ENCODE results near the gene EXOC7. TPM values are rescaled to one million over a fixed set of nuclear protein-coding genes. Genes with fewer than 3 reads are reported as not detected.

EXOC7 gene
- total RNA-seq, 1 donor from 2014 or later: 79.8 TPM

GRCh38 chr17:76123191-76123499, 19.6 kb upstream of the EXOC7 start:
- TF ChIP-seq, protein P1, sequence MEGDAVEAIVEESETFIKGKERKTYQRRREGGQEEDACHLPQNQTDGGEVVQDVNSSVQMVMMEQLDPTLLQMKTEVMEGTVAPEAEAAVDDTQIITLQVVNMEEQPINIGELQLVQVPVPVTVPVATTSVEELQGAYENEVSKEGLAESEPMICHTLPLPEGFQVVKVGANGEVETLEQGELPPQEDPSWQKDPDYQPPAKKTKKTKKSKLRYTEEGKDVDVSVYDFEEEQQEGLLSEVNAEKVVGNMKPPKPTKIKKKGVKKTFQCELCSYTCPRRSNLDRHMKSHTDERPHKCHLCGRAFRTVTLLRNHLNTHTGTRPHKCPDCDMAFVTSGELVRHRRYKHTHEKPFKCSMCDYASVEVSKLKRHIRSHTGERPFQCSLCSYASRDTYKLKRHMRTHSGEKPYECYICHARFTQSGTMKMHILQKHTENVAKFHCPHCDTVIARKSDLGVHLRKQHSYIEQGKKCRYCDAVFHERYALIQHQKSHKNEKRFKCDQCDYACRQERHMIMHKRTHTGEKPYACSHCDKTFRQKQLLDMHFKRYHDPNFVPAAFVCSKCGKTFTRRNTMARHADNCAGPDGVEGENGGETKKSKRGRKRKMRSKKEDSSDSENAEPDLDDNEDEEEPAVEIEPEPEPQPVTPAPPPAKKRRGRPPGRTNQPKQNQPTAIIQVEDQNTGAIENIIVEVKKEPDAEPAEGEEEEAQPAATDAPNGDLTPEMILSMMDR (IDR thresholded peaks at IDR 0.05): no peak
- no peak for TF ChIP-seq POLR2AphosphoS5 (IDR thresholded peaks at IDR 0.05; ENCODE audit: insufficient read depth in 1 of 2, low read depth in 1 of 2)
- no peak for DNase-seq (ENCODE audit: extremely low spot score in 2 of 2)
- Histone ChIP-seq H3K36me3 (no peaks in the 10 kb centered on the region), H3K9me3 (no peaks in the 10 kb centered on the region), H3K27me3 (no peaks in the 10 kb centered on the region), H3K4me3 (no peak overlapping the region), H3K4me1 (peaks cover 10% of the 10 kb centered on the region), H3K27ac (no peak overlapping the region)
- intact Hi-C loops (cut with DNase I): loop anchor here (5.0 kb wide), 1 partner anchor 59 kb away; no protein-coding TSS in a partner anchor

GRCh38 chr17:76122431-76123190, 19.0 kb upstream of the EXOC7 start:
- no peak overlapping the region for H3K27ac ChIP-seq
- no peaks in the 10 kb centered on the region for H3K27me3 ChIP-seq
- H3K9me3 ChIP-seq: no peaks in the 10 kb centered on the region
- intact Hi-C loops (cut with DNase I): loop anchor here (5.0 kb wide), 1 partner anchor 60 kb away; no protein-coding TSS in a partner anchor
- TF ChIP-seq POLR2AphosphoS5 (IDR thresholded peaks at IDR 0.05; ENCODE audit: insufficient read depth in 1 of 2, low read depth in 1 of 2): no peak
- peaks cover 10% of the 10 kb centered on the region for H3K4me1 ChIP-seq
- no peak overlapping the region for H3K4me3 ChIP-seq
- peak; percentile 77 to 91 for DNase-seq (ENCODE audit: extremely low spot score in 2 of 2)
- H3K36me3 ChIP-seq: no peaks in the 10 kb centered on the region

DNA sequence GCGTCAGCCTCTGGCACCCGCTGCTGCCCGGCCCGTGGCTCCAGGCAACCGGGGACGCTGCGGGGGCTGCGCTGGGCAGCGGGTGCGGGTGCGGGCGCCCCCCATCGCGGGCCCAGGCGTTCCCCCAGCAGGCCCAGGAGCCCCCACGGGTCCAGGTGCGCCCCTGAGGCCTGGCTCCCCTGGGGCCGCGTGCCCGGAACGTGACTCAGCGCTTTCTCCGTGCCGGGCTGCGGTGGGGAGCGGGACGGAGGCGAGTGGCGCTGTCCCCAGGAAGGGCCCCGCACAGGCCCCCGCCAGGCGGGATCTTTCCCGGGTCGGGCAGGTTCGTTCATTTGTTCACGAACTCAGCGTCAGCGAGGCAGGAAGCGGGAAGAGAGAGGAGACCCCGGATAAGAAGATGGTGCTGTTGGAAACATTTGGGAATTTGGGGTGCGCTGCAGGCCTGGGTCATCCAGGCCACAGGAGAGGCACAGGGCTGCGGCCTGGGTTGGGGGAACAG, 18.4 kb upstream of the EXOC7 start:
- TF ChIP-seq POLR2A (IDR thresholded peaks at IDR 0.05) (no peak), POLR2AphosphoS5 (IDR thresholded peaks at IDR 0.05; ENCODE audit: insufficient read depth in 1 of 2, low read depth in 1 of 2) (peak in 1 of 2 donors; percentile 17)
- intact Hi-C loops (cut with DNase I): loop anchor here (2.0 to 5.0 kb wide), 2 partner anchors 60 to 159 kb away; no protein-coding TSS in a partner anchor
- Histone ChIP-seq H3K4me1 (peaks cover 10% of the 10 kb centered on the region), H3K27ac (peak overlapping the region; percentile 57), H3K36me3 (no peaks in the 10 kb centered on the region), H3K4me3 (peak overlapping the region; percentile 40 to 42), H3K9me3 (no peaks in the 10 kb centered on the region), H3K27me3 (no peaks in the 10 kb centered on the region)
- no peak for DNase-seq (ENCODE audit: extremely low spot score in 2 of 2)

GRCh38 chr17:76120658-76121008, 17.0 kb upstream of the EXOC7 start:
- Histone ChIP-seq H3K36me3 (no peaks in the 10 kb centered on the region), H3K9me3 (no peaks in the 10 kb centered on the region), H3K27ac (no peak overlapping the region), H3K4me1 (peaks cover 10% of the 10 kb centered on the region), H3K4me3 (no peak overlapping the region), H3K27me3 (no peaks in the 10 kb centered on the region)
- TF ChIP-seq POLR2AphosphoS5 (IDR thresholded peaks at IDR 0.05; ENCODE audit: insufficient read depth in 1 of 2, low read depth in 1 of 2): no peak
- no peak for TF ChIP-seq POLR2A (IDR thresholded peaks at IDR 0.05)
- TF ChIP-seq, protein P1 (IDR thresholded peaks at IDR 0.05): no peak
- DNase-seq (ENCODE audit: extremely low spot score in 2 of 2): peak in 1 of 2 donors; percentile 60
- intact Hi-C loops (cut with DNase I): loop anchor here (2.0 to 5.0 kb wide), 2 partner anchors 62 to 160 kb away; no protein-coding TSS in a partner anchor

GRCh38 chr17:76119409-76120371, 16.1 kb upstream of the EXOC7 start:
- TF ChIP-seq, protein P1 (IDR thresholded peaks at IDR 0.05): no peak
- TF ChIP-seq POLR2A (IDR thresholded peaks at IDR 0.05): no peak
- TF ChIP-seq POLR2AphosphoS5 (IDR thresholded peaks at IDR 0.05; ENCODE audit: insufficient read depth in 1 of 2, low read depth in 1 of 2): no peak
- no peaks in the 10 kb centered on the region for H3K27me3 ChIP-seq
- intact Hi-C loops (cut with DNase I): loop anchor here (2.0 to 5.0 kb wide), 2 partner anchors 63 to 161 kb away; no protein-coding TSS in a partner anchor
- H3K9me3 ChIP-seq: no peaks in the 10 kb centered on the region
- DNase-seq (ENCODE audit: extremely low spot score in 2 of 2): no peak
- no peak overlapping the region for H3K27ac ChIP-seq
- H3K4me3 ChIP-seq: no peak overlapping the region
- no peaks in the 10 kb centered on the region for H3K36me3 ChIP-seq
- H3K4me1 ChIP-seq: peaks cover 10% of the 10 kb centered on the region

Data from vagina (tissue), 2 donors.